Right cardiac atrium (tissue), 5 donors: Measurements from ENCODE around the gene ISM1. TPM values are rescaled to one million over a fixed set of nuclear protein-coding genes. Genes with fewer than 3 reads are reported as not detected.

Experiments used
- ATAC-seq, 2 donors: fragments of 200-7000 bp; cut with Tn5 transposase; one replicate each; pipeline versions ENCODE4 v1.8.0 to v1.9.1; 2020; ENCODE audit warnings: moderate library complexity in 2 of 2, mild to moderate bottlenecking in 1 of 2
- DNase-seq, 3 donors: peaks; one replicate each; pipeline ENCODE4 v3.0.0-alpha.2; 2020
- H3K27ac ChIP-seq: one replicate; pipeline ENCODE4 v1.5.1; 2013; ENCODE audit warnings: mild to moderate bottlenecking, low read length, control low read depth, moderate library complexity
- H3K27me3 ChIP-seq: one replicate; pipeline ENCODE4 v1.6.1; 2013; ENCODE audit not compliant: control insufficient read depth, insufficient read depth
- H3K4me1 ChIP-seq: one replicate; pipeline ENCODE4 v1.6.1; 2013; ENCODE audit warnings: low read length; ENCODE audit not compliant: control insufficient read depth, insufficient read depth
- H3K4me3 ChIP-seq: one replicate; pipeline ENCODE4 v1.5.1; 2013; ENCODE audit warnings: low read length, control low read depth
- H3K9me3 ChIP-seq: one replicate; pipeline ENCODE4 v1.6.1; 2013; ENCODE audit warnings: low read length; ENCODE audit not compliant: control insufficient read depth
- WGBS: extraction: QIAGEN DNeasy Blood & Tissue Kit; methylation state at CpG from one replicate; pipeline ENCODE4 v1.1.7; 2013; 5-methylcytosine and 5-hydroxymethylcytosine counted together
- intact Hi-C, 4 donors: fragments of 100-400 bp; cut with DNase I; formaldehyde crosslinking; loops; one replicate each; pipeline versions ENCODE4 v1.11.0 to v1.14.0; 2022 to 2023
- polyA plus RNA-seq: library from polyadenylated mRNA; stranded (reverse); fragments of 200-250 nt; gene quantifications from one replicate; pipeline ENCODE4 v1.2.3, GENCODE V29; 2013
- total RNA-seq, 4 donors: library from RNA; stranded (reverse); fragmentation: NEBNext Ultra II Directional; extraction: Animal tissue kit (Norgen Biotek cat#: 25700); gene quantifications; one replicate each; pipeline ENCODE4 v1.2.1, GENCODE V29; 2021
- donor health status: healthy with polysubstance abuse.
- donor health status: DM: no; HTN: yes; CAD: no.
- donor health status: DM: no; HTN: no; CAD: no.
- donor health status: DM: no; HTN: yes; CAD: no; lungs with severe emphysema.
- donor health status: DM: yes; HTN: yes; CAD: no.

ISM1 gene
- total and polyA plus RNA-seq, 5 donors = 0.23 to 3.4 (median 1.0) TPM

DNA sequence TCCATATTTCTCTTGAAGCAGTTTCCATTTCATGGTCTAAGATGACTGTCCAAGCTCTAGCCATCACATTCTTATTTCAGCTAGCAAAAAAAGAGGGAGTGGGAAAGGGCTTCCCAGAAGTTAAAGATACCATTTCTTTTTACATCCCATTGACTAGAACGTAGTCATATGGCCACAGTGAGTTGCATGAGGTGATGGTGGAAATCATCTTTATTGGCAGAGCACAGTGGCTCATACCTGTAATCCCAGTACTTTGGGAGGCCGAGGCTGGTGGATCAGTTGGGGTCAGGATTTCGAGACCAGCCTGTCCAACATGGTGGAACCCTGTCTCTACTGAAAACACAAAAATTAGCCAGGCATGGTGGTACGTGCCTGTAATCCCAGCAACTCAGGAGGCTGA lies 99.6 kb downstream of the ISM1 start:
- Histone ChIP-seq H3K27me3 (no peaks in the 10 kb centered on the region), H3K9me3 (no peaks in the 10 kb centered on the region), H3K4me1 (no peaks in the 10 kb centered on the region), H3K4me3 (no peak overlapping the region), H3K27ac (no peak overlapping the region)
- no peak for ATAC-seq
- WGBS = 93% methylated on average over 4 of the region's 4 CpGs
- DNase-seq = no peak
- intact Hi-C loops = loop anchor here in 1 of 4 donors (10.0 kb wide), 1 partner anchor 454 kb away; no protein-coding TSS in a partner anchor

DNA sequence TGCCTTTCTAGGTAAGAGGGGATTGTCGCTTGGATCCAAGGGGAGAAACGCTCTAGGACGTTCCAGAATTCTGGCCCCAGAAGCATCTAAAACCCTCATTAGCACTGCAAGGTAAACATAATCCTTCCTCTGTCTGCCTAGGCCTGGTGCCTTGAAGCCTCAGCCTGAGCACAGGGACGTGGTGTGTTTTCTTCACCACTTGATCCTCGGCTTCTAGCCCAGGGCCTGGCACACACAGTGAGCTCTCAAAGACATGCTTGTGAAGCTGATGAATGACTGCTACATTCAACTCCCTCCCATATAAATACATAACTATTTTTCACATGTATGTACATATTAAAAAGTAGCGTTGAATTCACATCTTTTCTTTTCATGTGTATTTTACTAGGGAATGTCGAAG lies 100.3 kb downstream of the ISM1 start:
- Histone ChIP-seq H3K9me3 (no peaks in the 10 kb centered on the region), H3K27me3 (no peaks in the 10 kb centered on the region), H3K27ac (no peak overlapping the region), H3K4me1 (no peaks in the 10 kb centered on the region), H3K4me3 (no peak overlapping the region)
- DNase-seq (no peak), ATAC-seq (no peak)
- intact Hi-C loops = loop anchor here in 1 of 4 donors (10.0 kb wide), 1 partner anchor 453 kb away; no protein-coding TSS in a partner anchor
- 80% methylated on average over 7 of the region's 7 CpGs for WGBS

- no peak for DNase-seq
- no peaks in the 10 kb centered on the region for H3K4me1 ChIP-seq
- no peak overlapping the region for H3K4me3 ChIP-seq
- ATAC-seq = no peak
- WGBS = 43% methylated on average over 5 of the region's 5 CpGs
- no peaks in the 10 kb centered on the region for H3K27me3 ChIP-seq
- intact Hi-C loops = loop anchor here in 1 of 4 donors (10.0 kb wide), 1 partner anchor 453 kb away; no protein-coding TSS in a partner anchor
- H3K9me3 ChIP-seq = no peaks in the 10 kb centered on the region
- no peak overlapping the region for H3K27ac ChIP-seq
Observed at GRCh38 chr20:13322198-13322597, 101.1 kb downstream of the ISM1 start.

DNA sequence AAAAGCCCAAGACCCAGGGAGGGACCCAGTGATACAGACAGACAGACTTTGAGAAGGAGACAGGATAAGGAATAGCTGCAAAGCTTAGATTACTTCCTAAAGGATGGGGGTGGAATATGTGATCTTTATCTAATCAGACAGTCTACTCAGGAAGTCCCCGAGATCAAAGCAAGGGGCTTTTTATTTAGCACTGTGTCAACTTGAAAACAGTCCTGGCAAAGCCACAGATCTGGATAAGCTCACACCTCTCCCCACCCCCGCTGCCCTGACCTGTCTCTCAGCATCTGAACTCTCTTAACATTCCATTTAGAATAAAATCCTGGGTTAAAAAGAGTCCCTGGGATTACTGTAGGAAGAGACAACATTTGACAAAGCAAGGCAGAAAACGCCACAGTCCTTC lies 101.5 kb downstream of the ISM1 start:
- 24% methylated on average over 3 of the region's 3 CpGs for WGBS
- no peak overlapping the region for H3K27ac ChIP-seq
- ATAC-seq (no peak), DNase-seq (no peak)
- H3K9me3 ChIP-seq = no peaks in the 10 kb centered on the region
- no peaks in the 10 kb centered on the region for H3K27me3 ChIP-seq
- H3K4me3 ChIP-seq = no peak overlapping the region
- H3K4me1 ChIP-seq = no peaks in the 10 kb centered on the region
- intact Hi-C loops = loop anchor here in 1 of 4 donors (10.0 kb wide), 1 partner anchor 452 kb away; no protein-coding TSS in a partner anchor

GRCh38 chr20:13325033-13325432 lies 104.0 kb downstream of the ISM1 start:
- no peak overlapping the region for H3K4me3 ChIP-seq
- no peaks in the 10 kb centered on the region for H3K4me1 ChIP-seq
- DNase-seq (peak in 2 of 3 donors; percentile 17 to 47), ATAC-seq (peak in 1 of 2 donors; percentile 42)
- no peak overlapping the region for H3K27ac ChIP-seq
- no peaks in the 10 kb centered on the region for H3K27me3 ChIP-seq
- WGBS = 37% methylated on average over 8 of the region's 8 CpGs
- H3K9me3 ChIP-seq = no peaks in the 10 kb centered on the region
- intact Hi-C loops = loop anchor here in 1 of 4 donors (10.0 kb wide), 1 partner anchor 450 kb away; no protein-coding TSS in a partner anchor

- DNase-seq = no peak
- ATAC-seq = no peak
- intact Hi-C loops = loop anchor here in 1 of 4 donors (10.0 kb wide), 1 partner anchor 449 kb away; no protein-coding TSS in a partner anchor
- 82% methylated on average over 5 of the region's 5 CpGs for WGBS
- Histone ChIP-seq H3K9me3 (no peaks in the 10 kb centered on the region), H3K4me1 (no peaks in the 10 kb centered on the region), H3K27me3 (no peaks in the 10 kb centered on the region), H3K4me3 (no peak overlapping the region), H3K27ac (no peak overlapping the region)
Observed at GRCh38 chr20:13325796-13326340, 104.8 kb downstream of the ISM1 start.

GRCh38 chr20:13331536-13331935 lies 110.5 kb downstream of the ISM1 start:
- intact Hi-C loops = no loop called here
- H3K4me3 ChIP-seq = no peak overlapping the region
- 59% methylated on average over 1 of the region's 1 CpG for WGBS
- no peaks in the 10 kb centered on the region for H3K27me3 ChIP-seq
- ATAC-seq (no peak), DNase-seq (no peak)
- no peaks in the 10 kb centered on the region for H3K4me1 ChIP-seq
- H3K9me3 ChIP-seq = no peaks in the 10 kb centered on the region
- H3K27ac ChIP-seq = no peak overlapping the region

DNA sequence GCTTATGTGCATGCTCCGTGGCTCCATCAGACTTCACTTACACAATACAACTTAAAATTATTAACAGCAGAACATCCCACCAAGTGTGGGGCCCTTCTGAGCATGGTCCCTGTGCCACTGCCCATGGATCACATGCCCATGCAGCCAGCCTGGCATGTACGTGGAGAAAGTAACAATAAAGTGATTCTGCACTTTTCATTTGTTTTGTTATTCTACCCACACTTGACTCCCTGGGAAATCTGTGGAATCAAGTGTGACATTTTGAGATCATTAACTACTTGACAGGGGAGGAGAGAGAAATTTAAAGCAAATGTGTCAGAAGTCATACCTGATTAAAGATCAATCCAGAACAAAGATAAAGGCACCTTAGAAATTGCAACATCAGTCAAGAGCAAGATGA lies 112.0 kb downstream of the ISM1 start:
- DNase-seq = no peak
- H3K4me1 ChIP-seq = no peaks in the 10 kb centered on the region
- no peaks in the 10 kb centered on the region for H3K27me3 ChIP-seq
- no peak overlapping the region for H3K27ac ChIP-seq
- H3K9me3 ChIP-seq = no peaks in the 10 kb centered on the region
- no peak overlapping the region for H3K4me3 ChIP-seq
- intact Hi-C loops = no loop called here
- 68% methylated on average over 2 of the region's 2 CpGs for WGBS
- no peak for ATAC-seq

- no peaks in the 10 kb centered on the region for H3K4me1 ChIP-seq
- H3K4me3 ChIP-seq = no peak overlapping the region
- 55% methylated on average over 3 of the region's 3 CpGs for WGBS
- DNase-seq (no peak), ATAC-seq (no peak)
- H3K9me3 ChIP-seq = no peaks in the 10 kb centered on the region
- H3K27me3 ChIP-seq = no peaks in the 10 kb centered on the region
- H3K27ac ChIP-seq = no peak overlapping the region
- intact Hi-C loops = no loop called here
Observed at GRCh38 chr20:13333793-13334192, 112.7 kb downstream of the ISM1 start.

DNA sequence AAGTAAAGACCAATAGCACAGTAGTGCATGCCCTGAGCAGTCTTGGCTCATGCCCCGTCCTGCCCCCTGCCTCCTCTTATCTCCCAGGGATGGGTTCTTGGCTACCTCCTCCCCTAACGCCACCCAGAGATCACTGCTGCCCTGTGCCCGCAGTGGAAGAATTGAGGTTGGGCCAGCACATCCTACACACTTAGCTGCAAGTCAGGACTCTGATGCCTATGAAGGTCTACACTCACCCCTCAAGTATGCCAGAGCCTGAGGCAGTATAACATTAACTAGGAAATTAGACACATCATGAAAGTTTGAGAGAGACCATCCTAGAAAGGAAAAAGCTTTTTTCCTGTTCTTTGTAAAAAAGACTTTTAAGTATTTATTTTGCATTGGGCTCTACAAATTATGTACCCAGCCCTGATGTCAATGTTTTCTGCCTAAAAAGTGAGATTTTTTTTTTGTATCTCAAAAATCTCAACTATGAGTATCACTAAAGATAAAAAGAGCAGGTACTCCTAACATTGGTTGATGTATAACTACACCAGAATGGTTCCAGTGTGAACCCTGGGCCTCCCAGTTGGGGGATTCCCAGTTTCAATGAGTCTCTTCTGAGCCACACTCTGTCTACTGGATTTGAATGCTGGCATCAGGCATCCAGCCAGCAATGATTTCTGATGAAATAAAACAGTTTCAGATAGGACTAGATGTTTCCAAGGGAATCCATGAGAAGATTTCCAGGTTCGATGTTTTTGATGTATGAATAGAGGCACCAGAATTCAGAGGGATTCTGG lies 115.4 kb downstream of the ISM1 start:
- DNase-seq (no peak), ATAC-seq (no peak)
- H3K4me3 ChIP-seq = no peak overlapping the region
- no peaks in the 10 kb centered on the region for H3K4me1 ChIP-seq
- 92% methylated on average over 4 of the region's 4 CpGs for WGBS
- H3K27me3 ChIP-seq = no peaks in the 10 kb centered on the region
- H3K27ac ChIP-seq = no peak overlapping the region
- intact Hi-C loops = no loop called here
- no peaks in the 10 kb centered on the region for H3K9me3 ChIP-seq

DNA sequence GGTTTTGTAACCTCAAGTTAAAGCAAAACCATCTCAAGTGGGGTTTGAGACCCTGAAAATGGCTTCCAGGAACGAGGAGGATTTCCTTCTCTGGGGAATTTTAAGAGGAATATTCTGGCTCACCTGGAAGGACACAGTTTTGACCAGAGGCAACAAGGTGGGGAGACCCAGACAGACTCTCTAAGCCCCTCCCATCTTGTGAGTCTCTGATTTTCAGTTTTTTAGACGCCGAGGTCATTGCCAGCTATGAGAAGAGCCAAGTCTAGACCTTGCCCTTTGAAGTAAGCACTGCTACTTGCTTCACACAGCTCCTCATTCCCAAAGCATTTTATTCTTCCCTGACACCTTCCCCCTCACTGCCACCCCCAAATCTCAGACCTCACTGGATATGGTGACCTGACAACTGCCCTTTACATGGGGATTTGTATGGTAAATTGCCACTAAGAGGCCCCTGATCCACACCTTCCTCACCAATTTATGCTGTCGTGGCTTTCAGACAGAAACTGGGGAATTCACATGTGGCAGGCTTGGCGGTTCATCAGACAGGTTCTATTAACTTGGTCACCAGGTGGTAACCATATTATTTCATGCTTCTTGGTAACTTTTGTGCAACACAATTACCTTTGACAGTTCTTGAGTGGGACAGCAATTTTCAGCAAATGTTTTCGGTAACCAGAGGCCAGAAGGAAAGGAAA lies 116.2 kb downstream of the ISM1 start:
- DNase-seq (no peak), ATAC-seq (no peak)
- Histone ChIP-seq H3K27ac (no peak overlapping the region), H3K9me3 (no peaks in the 10 kb centered on the region), H3K4me3 (no peak overlapping the region), H3K27me3 (no peaks in the 10 kb centered on the region), H3K4me1 (no peaks in the 10 kb centered on the region)
- intact Hi-C loops = no loop called here
- 74% methylated on average over 6 of the region's 6 CpGs for WGBS
